HuH-7 (cell line): ENCODE data around the gene CMC4.

Source experiments
- DNase-seq: peaks from one replicate; pipeline ENCODE4 v3.0.0; 2011; ENCODE audit warnings: low spot score

The CMC4 gene

DNA sequence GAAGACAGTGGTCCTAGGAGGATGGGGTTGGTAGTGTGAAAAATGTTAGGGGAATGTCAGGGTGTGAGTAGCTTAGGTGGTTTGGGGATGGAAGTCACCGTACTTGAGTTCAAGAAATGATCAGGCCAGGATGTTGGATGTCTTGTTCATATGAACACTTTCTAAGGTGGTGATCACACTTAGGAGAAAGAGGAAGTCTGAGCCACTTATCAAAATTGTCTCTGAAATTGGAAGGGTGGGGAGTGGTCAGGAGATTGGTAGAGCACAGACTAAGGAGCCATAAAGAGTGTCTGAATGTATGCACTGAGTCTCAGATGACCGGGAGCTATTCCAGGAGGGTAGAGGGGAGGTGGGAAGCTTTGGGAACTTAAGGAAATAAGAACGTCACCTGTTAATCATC lies 17.3 kb downstream of the CMC4 start:
- no peak for DNase-seq

DNA sequence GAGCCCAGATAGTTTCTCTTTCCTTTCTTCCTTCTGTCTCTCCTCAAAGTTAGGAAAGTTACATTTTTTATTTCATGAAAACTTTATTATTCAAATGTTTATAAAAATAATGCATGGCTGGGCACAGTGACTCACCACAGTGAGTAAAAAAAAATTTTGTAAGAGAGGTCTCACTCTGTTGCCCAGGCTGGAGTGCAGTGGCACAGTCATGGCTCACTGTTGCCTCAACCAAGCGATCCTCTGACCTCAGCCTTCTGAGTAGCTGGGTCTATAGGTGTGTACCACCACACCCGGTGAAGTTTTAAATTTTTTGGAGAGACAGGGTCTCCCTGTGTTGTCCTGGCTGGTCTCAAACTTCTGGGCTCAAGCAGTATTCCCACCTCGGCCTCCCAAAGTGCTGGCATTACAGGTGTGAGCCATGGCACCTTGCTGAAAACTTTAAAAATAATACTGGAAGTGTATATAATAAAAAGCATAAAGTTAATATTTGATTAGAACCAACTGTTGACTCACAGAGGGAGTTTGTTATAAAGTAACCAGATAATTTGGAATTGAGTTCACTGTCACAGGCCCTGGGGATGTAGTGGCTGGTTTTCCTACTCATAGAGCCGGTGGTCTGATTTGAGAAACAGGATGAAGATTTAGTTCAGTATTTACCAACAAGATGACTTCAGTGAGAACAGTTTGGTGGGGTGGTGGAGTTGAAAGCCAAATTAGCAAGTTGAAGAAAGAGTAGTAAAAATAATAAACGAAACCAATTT lies 18.0 kb downstream of the CMC4 start:
- DNase-seq, result no peak

DNA sequence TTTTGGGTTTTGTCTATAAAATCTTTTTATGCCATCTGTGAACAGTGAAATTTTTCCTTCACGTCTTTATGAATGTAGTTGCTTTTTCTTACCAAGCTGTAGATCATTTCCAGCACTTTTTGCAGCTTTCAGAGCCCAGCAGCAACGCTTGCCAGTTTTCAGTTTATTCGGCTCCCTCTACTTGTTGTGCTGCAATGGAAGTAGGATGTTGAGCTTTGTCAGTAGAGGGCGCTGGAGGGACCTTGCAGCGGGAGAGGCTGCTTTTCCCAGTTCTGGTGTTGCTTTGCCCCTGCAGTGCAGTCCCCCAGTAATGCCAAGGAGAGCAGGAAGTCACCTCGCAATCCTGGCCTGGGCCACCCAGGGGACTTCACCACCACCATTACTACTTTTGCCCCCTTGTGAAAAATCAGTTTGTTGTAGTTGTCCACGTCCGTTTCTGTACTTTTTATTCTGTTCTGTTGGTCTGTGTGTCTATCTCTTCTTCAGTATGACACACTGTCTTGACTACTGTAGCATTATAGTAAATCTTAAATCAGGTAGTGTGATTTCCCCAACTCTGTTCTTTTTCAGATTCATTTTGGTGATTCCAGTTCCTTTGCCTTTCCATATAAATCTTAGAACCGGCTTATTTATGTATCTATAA lies 21.8 kb downstream of the CMC4 start:
- DNase-seq, result no peak

DNA sequence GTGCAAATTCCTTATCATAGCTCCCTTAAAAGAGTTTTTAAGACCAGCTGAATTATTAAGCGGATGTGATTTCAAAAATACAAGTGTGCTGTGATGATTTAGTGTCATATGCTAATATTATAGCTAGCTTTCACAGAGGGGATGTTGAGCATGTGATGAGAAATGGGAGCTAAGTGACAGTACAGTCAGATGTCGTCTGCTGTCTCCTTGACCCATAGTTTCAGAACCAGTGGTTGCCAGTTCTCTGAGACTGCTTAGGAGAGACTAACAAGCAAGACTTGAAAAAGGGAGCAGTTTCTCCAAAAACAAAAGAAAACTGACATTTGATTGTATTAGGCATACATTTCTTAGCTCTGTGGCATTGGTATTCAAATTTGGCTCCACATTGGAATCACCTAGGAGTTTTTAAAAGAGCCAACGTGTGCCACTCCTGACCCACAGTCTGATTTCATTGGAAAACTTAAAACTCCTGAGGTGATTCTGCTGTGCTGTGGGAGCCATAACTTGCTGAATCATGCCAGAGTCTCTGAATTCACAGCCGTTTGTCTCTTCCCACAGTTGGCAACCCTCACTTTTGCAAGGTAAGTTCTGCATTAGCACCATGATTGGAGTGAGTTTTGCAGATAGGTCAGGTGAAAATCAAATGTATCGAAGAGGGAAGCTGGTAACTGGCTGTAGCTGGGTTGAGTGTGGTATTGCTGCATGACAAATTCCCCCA lies 24.0 kb downstream of the CMC4 start:
- DNase-seq, result no peak

DNA sequence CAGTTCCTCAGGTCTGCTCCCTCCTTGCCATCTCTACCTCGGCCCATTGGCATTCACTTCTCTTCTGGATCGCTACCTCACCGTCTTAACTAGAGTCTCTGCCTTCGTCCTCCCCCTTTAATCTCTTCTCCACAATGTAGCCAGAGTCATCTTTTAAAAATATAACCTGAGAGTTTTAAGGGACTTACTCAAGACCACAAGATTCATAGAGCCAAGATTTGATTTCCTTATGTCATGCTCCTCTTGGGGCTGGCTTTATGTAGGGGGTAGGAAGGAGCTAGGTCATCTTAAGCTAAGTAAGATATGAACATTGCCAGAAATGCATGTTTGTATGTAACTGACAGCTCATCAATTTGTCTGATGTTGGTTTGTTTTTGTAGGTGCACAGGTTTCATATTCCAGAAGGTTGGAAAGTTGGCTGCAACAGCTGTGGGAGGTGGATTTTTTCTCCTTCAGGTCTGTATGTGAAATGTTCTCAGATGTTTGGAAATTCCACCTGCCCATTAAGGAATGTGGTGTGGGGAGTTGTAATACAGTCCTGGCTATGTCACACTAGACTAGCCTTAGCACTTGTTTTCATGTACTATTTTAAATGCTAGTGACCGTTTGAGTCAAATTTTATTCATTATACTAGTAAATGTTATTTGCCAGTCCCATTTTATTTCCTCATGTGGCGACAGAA lies 24.7 kb downstream of the CMC4 start:
- no peak for DNase-seq

DNA sequence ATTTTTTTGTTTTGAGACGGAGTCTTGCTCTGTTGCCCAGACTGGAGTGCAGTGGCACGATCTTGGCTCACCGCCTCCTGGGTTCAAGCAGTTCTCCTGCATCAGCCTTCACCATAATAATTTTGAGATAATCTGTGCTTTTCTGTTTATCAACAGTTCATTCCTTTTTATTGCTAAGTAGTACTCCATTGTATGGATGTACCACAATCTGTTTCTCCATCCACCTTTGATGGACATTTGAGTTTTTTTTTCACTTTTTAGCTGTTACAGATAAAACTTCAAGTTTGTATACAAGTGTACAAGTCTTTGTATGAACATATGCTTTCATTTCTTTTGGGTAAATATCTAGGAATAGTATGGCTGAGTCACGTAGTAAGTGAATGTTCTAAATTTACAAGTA lies 35.2 kb downstream of the CMC4 start:
- no peak for DNase-seq

DNA sequence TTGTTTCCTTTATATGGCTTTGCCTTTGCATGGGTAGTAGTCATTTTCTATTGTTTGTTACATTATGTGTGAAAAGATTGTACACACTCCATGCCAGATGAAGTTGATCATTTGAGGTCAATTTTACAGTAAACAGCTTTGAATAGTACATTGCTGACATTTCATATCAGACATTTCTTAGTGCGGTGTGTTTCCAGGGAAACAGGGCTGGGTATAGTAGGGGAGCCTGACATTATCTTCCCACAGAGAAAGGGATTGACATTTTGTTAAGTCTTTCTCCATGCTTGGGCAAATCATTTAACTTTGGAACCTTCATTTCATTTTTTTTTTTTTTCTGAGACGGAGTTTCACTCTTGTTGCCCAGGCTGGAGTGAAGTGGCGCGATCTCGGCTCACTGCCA lies 39.3 kb downstream of the CMC4 start:
- DNase-seq, result no peak

DNA sequence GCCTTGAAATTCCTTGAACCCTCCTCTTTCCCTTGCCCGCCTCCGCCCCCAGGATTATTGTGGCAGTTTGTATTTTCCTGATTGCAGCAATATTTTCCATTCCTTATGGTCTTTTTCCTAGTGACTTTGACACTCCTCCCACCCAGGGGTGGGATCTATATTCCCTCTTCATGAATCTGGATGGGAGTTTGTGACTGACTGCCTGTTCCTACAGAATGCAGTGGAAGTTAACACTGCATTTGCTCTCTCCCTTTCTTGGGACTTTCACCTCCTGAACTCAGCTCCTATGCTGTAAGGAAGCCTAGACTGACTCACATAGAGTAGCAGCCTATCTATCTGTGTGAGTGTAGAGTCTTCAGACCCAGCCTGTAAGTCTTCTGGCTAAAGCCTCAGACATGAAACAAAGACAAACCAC lies 42.1 kb downstream of the CMC4 start:
- DNase-seq, result no peak

DNA sequence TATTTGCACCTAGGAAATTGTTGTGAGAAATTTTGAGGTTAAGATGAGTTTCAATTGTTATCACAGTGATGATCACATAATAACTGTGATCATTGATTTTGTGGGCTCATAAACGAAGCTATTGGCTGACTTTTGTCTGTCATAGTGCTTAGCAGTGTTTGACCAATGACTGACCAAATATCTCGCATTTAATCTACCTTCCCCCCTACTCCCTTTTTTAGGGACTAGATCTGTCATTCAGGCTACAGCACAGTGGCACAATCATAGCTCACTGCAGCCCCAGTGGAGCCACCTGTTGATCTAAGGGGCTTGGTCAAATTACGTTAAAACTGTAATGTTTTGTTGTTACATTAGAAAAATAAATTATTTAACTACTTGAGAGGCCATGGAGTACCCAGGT lies 42.8 kb downstream of the CMC4 start:
- no peak for DNase-seq

DNA sequence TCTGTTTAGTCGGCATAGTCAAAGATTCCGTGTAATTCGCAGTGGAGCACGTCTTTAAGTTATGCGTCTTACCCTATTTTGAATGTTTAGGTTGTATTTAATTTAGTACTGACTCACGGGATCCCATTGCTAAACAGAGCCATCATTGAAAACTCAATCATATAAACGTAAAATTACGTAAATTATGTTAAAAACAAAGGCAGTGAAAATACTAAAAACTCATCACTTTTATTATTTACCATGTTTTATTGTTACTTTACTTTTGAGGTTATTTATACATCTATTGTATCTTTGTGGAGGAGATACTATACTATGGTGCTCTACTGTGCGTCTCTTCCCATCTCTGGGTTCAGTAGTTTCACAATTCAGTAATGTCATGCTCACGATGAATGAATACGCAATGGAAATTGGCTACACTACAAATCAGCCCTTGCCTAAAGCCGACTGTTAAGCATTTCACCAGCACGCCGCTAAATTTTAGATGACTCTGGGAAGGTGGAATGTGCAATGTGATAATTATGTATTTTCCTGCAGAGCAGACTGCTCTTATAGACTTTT lies 43.3 kb downstream of the CMC4 start:
- DNase-seq, result no peak

DNA sequence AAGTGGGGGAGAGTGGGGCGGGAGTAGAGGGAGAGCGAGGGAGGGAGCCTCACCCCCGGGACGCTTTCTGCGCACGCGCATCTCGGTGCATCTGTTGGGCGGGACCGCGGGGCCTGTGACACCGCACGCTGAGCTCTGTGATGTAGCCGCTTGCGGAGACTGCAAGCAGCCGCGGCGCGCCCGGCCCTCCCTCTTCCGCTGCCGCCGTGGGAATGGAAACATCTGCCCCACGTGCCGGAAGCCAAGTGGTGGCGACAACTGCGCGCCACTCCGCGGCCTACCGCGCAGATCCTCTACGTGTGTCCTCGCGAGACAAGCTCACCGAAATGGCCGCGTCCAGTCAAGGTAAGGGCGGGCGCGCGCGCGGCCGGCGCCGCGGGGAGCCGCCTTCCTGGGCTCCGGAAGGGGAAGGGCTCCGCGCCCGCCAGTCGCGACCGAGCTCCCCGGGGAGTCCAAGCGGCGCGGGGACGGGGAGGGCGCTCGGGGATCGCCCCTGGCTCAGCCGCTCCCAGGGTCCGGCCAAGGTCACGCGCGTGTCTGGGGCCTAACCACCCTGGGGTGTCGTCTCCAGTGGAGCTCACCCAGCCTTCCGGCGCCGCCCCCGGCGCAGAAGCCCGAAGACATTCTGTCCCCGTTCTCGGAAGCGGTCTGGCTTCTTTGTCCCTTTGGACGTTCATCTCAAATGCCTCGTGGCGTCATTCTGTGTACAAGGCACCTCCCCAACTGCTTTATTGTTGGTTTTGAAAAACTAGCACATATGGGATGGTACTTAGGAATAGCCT lies 44.0 kb downstream of the CMC4 start, which contains the start of gene FUNDC2:
TSS of gene FUNDC2 (plus strand) at position 118 of the 782 bp plus-strand sequence. CDS start at position 213, 95 bp downstream.
- DNase-seq, result peak; percentile 73

DNA sequence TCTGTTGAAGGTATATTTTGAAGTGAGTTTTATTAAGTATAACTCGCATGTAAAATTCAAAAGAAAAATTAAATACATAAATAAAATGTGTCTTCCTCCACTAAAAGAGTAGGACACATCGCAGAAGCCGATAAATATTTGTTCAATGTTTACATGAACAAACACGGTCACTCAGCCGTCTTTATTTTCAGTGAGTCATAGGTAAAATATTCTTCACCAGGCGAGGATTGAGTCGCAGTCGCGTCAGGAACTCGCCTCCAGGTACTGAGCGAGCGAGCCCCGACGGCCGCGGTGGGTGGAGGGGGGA lies 44.6 kb downstream of the CMC4 start:
- DNase-seq, result no peak

DNA sequence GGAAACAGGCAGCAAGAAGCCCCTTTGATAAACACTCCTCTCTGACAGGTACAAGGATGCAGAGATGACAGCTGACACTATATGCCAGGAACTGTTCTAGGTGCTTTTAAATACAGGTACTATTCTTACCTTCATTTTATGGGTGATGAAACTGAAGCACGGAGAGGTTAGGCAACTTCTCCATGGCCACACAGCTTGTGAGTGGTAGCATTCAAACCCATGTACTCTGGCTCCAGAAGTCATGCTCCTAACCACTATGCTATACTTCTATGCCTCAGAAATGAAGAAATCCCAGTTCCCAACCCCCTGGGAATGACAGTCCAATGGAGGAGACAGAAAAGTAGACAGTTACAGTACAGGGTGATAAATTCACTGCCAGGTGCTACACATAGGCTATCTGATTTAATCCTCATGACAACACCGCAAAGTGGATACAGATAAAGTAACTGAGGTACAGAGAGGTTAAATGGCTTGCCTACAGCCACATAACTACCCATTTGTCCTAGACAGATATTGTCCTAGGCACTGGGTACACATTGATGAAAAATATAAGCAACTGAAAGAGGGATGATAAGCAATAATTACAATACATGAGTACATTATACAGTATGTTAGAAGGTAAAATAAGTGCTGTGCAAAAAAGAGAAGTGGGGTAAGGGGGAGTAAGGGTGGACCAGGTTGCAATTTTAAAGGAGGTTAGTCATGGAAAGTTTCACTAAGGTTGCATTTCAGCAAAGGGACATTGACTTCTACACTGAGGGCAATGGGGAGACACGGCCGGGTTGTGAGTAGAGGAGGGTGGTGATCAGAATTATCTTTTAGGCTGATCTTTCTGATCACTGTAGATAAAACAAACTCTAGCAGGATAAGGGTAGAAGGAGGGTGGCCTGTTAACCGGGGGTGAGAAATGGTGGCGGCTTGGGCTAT lies 46.8 kb downstream of the CMC4 start:
- no peak for DNase-seq

DNA sequence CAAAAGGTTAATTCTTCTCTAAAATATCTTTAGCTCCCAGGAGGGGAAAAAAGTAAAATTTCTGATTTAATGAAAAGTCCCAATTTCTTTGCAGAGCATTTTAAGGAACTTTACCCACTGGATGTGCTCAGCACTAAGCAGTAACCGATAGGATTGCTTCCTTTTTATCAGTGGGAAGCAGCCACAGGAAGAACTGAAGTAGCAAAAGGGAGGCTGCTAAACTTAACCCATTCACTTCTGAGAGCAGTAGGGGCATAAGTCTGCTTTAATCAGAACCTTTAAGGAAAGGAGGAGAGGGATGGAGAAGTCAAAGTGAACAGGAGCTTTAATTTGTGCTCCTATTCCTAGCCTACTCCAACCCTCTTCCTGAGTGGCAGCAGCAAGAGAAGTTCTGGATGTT lies 48.4 kb downstream of the CMC4 start, which contains the start of gene F8:
TSS of gene F8 (minus strand) at position 139 of the 400 bp plus-strand sequence. CDS start 171 bp downstream, outside the sequence.
- DNase-seq, result no peak

DNA sequence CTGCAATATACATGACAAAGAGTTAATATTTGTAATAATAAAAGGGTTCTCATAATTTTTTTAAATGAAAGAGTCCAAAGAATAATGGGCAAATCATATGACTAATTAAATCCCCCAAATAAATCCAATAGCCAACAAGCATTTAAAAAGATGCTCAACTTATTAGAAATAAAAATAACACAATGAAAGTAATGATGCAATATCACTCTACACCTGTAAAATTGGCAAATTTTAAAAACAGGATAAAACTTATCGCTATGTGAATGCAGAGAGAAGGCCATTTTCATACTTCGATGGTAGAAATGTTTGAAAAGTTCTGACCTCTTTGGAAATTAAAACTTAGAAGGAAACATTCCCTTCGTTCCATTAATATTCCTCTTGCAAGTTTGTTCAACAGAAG lies 50.3 kb downstream of the CMC4 start:
- DNase-seq, result no peak
